ENCODE data around the gene DNAJC30. TPM values are rescaled to one million over a fixed set of nuclear protein-coding genes. Genes with fewer than 3 reads are reported as not detected.

DNAJC30 gene
- total RNA-seq, 4 donors from 2014 or later, result 4.4 to 4.9 (median 4.8) TPM

GRCh38 chr7:73700069-73700423, 16.8 kb upstream of the DNAJC30 start:
- no peak overlapping the region for H3K27ac ChIP-seq
- H3K4me1 ChIP-seq, result peaks cover 15% of the 10 kb centered on the region
- TF ChIP-seq EP300 (IDR thresholded peaks at IDR 0.05) (no peak), POLR2AphosphoS5 (IDR thresholded peaks at IDR 0.05) (no peak), POLR2A (IDR thresholded peaks at IDR 0.05) (no peak)
- TF ChIP-seq, protein P1, sequence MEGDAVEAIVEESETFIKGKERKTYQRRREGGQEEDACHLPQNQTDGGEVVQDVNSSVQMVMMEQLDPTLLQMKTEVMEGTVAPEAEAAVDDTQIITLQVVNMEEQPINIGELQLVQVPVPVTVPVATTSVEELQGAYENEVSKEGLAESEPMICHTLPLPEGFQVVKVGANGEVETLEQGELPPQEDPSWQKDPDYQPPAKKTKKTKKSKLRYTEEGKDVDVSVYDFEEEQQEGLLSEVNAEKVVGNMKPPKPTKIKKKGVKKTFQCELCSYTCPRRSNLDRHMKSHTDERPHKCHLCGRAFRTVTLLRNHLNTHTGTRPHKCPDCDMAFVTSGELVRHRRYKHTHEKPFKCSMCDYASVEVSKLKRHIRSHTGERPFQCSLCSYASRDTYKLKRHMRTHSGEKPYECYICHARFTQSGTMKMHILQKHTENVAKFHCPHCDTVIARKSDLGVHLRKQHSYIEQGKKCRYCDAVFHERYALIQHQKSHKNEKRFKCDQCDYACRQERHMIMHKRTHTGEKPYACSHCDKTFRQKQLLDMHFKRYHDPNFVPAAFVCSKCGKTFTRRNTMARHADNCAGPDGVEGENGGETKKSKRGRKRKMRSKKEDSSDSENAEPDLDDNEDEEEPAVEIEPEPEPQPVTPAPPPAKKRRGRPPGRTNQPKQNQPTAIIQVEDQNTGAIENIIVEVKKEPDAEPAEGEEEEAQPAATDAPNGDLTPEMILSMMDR (IDR thresholded peaks at IDR 0.05), result no peak
- 78% methylated on average over 9 of the region's 14 CpGs for WGBS
- no peak for DNase-seq (ENCODE audit: low spot score in 2 of 2)
- no peaks in the 10 kb centered on the region for H3K27me3 ChIP-seq
- no peaks in the 10 kb centered on the region for H3K9me3 ChIP-seq
- peaks cover 67% of the 10 kb centered on the region for H3K36me3 ChIP-seq
- H3K4me3 ChIP-seq, result no peak overlapping the region

- Histone ChIP-seq H3K4me1 (peaks cover 10% of the 10 kb centered on the region), H3K9me3 (no peaks in the 10 kb centered on the region), H3K36me3 (peaks cover 72% of the 10 kb centered on the region), H3K4me3 (no peak overlapping the region), H3K27ac (no peak overlapping the region), H3K27me3 (no peaks in the 10 kb centered on the region)
- 80% methylated on average over 5 of the region's 15 CpGs for WGBS
- no peak for DNase-seq (ENCODE audit: low spot score in 2 of 2)
- TF ChIP-seq EP300 (IDR thresholded peaks at IDR 0.05), result no peak
- no peak for TF ChIP-seq POLR2AphosphoS5 (IDR thresholded peaks at IDR 0.05)
- TF ChIP-seq, protein P1 (IDR thresholded peaks at IDR 0.05), result no peak
- TF ChIP-seq POLR2A (IDR thresholded peaks at IDR 0.05), result no peak
These were observed 16.3 kb upstream of the DNAJC30 start for GRCh38 chr7:73699370-73700068.

DNA sequence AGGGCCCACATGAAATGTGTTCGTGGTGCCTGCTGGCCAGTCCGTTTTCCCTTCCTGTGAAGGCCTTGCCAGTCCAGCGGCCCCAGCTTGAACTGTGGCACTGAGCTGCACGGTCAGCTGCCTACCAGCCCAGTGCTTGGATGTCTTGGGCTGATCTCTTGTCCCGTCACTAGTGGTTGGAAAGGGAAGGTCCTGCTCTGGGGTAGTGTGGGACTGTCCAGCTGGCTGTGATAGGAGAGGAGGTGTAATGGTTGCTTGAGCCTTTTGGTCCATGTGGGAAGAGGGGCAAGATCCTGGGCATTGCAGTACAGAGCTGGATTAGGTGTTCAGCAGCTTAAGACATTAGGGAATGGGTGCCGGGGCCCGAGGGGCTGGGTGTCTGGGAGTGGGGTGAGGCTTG, 15.2 kb upstream of the DNAJC30 start:
- no peak overlapping the region for H3K4me3 ChIP-seq
- peaks cover 83% of the 10 kb centered on the region for H3K36me3 ChIP-seq
- DNase-seq (ENCODE audit: low spot score in 2 of 2), result no peak
- no peaks in the 10 kb centered on the region for H3K4me1 ChIP-seq
- WGBS, result 96% methylated on average over 6 of the region's 7 CpGs
- TF ChIP-seq EP300 (IDR thresholded peaks at IDR 0.05) (no peak), POLR2A (IDR thresholded peaks at IDR 0.05) (no peak), POLR2AphosphoS5 (IDR thresholded peaks at IDR 0.05) (no peak)
- TF ChIP-seq, protein P1 (IDR thresholded peaks at IDR 0.05), result no peak
- no peak overlapping the region for H3K27ac ChIP-seq
- H3K27me3 ChIP-seq, result no peaks in the 10 kb centered on the region
- no peaks in the 10 kb centered on the region for H3K9me3 ChIP-seq

DNA sequence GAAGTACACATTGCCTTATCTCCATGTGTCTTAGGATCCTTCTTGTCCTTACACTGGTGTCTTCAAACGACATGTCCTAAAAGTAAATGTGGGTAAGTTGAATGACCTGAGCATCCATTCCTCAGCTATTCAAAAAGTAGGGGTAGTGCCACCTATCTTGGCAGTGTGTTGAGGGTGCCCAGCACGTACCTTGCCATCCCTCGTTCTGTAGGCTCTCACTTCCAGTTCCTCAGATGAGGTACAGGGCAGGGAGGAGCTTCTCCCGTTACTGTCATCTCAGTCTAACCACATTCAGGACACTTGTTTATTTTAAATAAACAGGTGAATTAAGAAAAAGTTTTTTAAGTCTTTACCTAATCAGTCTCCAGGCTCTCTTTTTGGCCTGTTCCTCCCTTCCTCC, 13.1 kb upstream of the DNAJC30 start:
- H3K9me3 ChIP-seq, result no peaks in the 10 kb centered on the region
- peaks cover 98% of the 10 kb centered on the region for H3K36me3 ChIP-seq
- no peak for DNase-seq (ENCODE audit: low spot score in 2 of 2)
- TF ChIP-seq POLR2A (IDR thresholded peaks at IDR 0.05) (no peak), POLR2AphosphoS5 (IDR thresholded peaks at IDR 0.05) (no peak), EP300 (IDR thresholded peaks at IDR 0.05) (no peak)
- TF ChIP-seq, protein P1 (IDR thresholded peaks at IDR 0.05), result no peak
- H3K4me1 ChIP-seq, result no peaks in the 10 kb centered on the region
- WGBS, result 84% methylated on average over 4 of the region's 4 CpGs
- H3K27me3 ChIP-seq, result no peaks in the 10 kb centered on the region
- H3K4me3 ChIP-seq, result no peak overlapping the region
- H3K27ac ChIP-seq, result no peak overlapping the region

DNA sequence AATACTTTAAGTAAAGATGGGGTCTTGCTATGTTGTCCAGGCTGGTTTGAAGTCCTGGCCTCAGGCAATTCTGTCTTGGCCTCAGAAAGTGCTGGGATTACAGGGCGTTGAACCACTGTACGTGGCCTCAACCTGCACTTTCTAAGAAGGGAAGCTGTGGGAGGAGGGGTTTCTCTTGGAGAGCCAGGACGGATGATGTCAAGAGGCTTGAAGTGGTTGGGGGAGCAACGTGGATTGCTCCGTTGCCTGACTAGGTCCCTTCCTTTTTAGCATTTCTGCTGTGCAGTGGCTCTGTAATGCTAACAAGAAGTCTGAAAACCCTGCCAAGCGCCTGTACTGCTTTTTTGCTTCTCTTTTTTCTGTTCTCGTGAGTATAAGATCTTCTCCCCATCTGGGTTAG, 7.4 kb upstream of the DNAJC30 start:
- H3K4me3 ChIP-seq, result no peak overlapping the region
- H3K27ac ChIP-seq, result no peak overlapping the region
- no peak for DNase-seq (ENCODE audit: low spot score in 2 of 2)
- TF ChIP-seq POLR2A (IDR thresholded peaks at IDR 0.05) (no peak), POLR2AphosphoS5 (IDR thresholded peaks at IDR 0.05) (no peak), EP300 (IDR thresholded peaks at IDR 0.05) (no peak)
- TF ChIP-seq, protein P1 (IDR thresholded peaks at IDR 0.05), result no peak
- no peaks in the 10 kb centered on the region for H3K9me3 ChIP-seq
- peaks cover 93% of the 10 kb centered on the region for H3K36me3 ChIP-seq
- H3K27me3 ChIP-seq, result no peaks in the 10 kb centered on the region
- no peaks in the 10 kb centered on the region for H3K4me1 ChIP-seq
- 82% methylated on average over 7 of the region's 7 CpGs for WGBS

Data from suprapubic skin (tissue), 4 donors.